ENCODE measurements around the gene NTN1. TPM values are rescaled to one million over a fixed set of nuclear protein-coding genes. Genes with fewer than 3 reads are reported as not detected.

The NTN1 gene
- total RNA-seq, 3 donors from 2014 or later (not counting 1 experiment from before 2014, with no cell fraction given), result 0.12 to 0.15 (median 0.14) TPM

DNA sequence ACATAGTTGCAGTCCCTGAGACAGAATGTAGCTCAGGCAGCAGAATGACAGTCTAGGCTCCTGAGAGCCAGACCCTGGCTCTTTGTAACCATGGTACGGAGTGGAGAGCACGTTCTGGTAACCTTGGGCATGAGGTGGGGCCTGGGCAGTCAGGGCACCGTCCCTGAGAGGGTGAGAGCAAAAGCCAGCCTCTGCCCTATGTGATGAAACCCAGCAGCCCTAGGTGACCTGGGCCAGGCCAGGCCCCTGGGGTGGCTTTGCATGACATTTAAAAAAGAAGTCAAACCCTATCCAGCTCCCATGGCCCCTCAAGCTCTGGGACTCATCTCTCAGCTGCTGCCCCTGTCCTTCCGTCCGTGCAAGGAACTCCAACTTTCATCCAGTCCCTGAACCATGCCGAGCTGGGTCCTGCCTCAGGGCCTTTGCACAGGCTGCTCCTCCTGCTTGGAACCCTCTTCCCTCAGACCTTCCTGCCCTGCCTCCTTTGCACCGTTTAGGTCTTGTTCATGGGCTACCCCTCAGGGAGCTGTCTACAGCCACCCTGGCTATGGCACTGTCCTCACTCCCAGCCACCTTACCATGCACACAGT, 188.6 kb downstream of the NTN1 start:
- Mint-ChIP-seq H3K36me3 (no peaks in the 10 kb centered on the region), H3K4me3 (no peak overlapping the region), H3K9me3 (no peaks in the 10 kb centered on the region), H3K27ac (no peak overlapping the region), H3K4me1 (no peaks in the 10 kb centered on the region), H3K27me3 (ENCODE audit: low read depth in 2 of 2) (peaks cover 5 to 10% of the 10 kb centered on the region in 2 donors)
- Histone ChIP-seq H3K27me3 (ENCODE audit: control insufficient read depth, insufficient read depth, low read length) (no peaks in the 10 kb centered on the region), H3K4me3 (ENCODE audit: low read length) (no peak overlapping the region), H3K4me1 (ENCODE audit: control insufficient read depth, insufficient read depth, low read length) (peaks cover 4% of the 10 kb centered on the region), H3K27ac (ENCODE audit: low read length) (no peak overlapping the region), H3K9me3 (ENCODE audit: control insufficient read depth, insufficient read depth, low read length) (no peaks in the 10 kb centered on the region), H3K36me3 (ENCODE audit: control insufficient read depth, insufficient read depth, low read length) (no peaks in the 10 kb centered on the region)
- 80% methylated on average over 7 of the region's 7 CpGs for WGBS (ENCODE audit: insufficient coverage)
- ATAC-seq (no peak), DNase-seq (no peak)
- intact Hi-C loops (cut with micrococcal nuclease), result no loop called here
- TF ChIP-seq, protein P1, sequence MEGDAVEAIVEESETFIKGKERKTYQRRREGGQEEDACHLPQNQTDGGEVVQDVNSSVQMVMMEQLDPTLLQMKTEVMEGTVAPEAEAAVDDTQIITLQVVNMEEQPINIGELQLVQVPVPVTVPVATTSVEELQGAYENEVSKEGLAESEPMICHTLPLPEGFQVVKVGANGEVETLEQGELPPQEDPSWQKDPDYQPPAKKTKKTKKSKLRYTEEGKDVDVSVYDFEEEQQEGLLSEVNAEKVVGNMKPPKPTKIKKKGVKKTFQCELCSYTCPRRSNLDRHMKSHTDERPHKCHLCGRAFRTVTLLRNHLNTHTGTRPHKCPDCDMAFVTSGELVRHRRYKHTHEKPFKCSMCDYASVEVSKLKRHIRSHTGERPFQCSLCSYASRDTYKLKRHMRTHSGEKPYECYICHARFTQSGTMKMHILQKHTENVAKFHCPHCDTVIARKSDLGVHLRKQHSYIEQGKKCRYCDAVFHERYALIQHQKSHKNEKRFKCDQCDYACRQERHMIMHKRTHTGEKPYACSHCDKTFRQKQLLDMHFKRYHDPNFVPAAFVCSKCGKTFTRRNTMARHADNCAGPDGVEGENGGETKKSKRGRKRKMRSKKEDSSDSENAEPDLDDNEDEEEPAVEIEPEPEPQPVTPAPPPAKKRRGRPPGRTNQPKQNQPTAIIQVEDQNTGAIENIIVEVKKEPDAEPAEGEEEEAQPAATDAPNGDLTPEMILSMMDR (IDR thresholded peaks at IDR 0.05), result no peak

- Mint-ChIP-seq H3K4me3 (no peak overlapping the region), H3K36me3 (peaks cover 13% of the 10 kb centered on the region), H3K27me3 (ENCODE audit: low read depth in 2 of 2) (peaks cover 7 to 19% of the 10 kb centered on the region in 2 donors), H3K9me3 (peaks cover 9 to 12% of the 10 kb centered on the region in 2 donors), H3K27ac (no peak overlapping the region), H3K4me1 (no peaks in the 10 kb centered on the region)
- WGBS (ENCODE audit: insufficient coverage), result 80% methylated on average over 13 of the region's 13 CpGs
- TF ChIP-seq, protein P1 (IDR thresholded peaks at IDR 0.05), result no peak
- no peak for ATAC-seq
- H3K36me3 ChIP-seq (ENCODE audit: control insufficient read depth, insufficient read depth, low read length), result no peaks in the 10 kb centered on the region
- H3K27ac ChIP-seq (ENCODE audit: low read length), result no peak overlapping the region
- intact Hi-C loops (cut with micrococcal nuclease), result no loop called here
- no peaks in the 10 kb centered on the region for H3K4me1 ChIP-seq (ENCODE audit: control insufficient read depth, insufficient read depth, low read length)
- H3K4me3 ChIP-seq (ENCODE audit: low read length), result no peak overlapping the region
- no peak for DNase-seq
- H3K27me3 ChIP-seq (ENCODE audit: control insufficient read depth, insufficient read depth, low read length), result no peaks in the 10 kb centered on the region
- no peaks in the 10 kb centered on the region for H3K9me3 ChIP-seq (ENCODE audit: control insufficient read depth, insufficient read depth, low read length)
These were observed 189.9 kb downstream of the NTN1 start for GRCh38 chr17:9211133-9211765.

DNA sequence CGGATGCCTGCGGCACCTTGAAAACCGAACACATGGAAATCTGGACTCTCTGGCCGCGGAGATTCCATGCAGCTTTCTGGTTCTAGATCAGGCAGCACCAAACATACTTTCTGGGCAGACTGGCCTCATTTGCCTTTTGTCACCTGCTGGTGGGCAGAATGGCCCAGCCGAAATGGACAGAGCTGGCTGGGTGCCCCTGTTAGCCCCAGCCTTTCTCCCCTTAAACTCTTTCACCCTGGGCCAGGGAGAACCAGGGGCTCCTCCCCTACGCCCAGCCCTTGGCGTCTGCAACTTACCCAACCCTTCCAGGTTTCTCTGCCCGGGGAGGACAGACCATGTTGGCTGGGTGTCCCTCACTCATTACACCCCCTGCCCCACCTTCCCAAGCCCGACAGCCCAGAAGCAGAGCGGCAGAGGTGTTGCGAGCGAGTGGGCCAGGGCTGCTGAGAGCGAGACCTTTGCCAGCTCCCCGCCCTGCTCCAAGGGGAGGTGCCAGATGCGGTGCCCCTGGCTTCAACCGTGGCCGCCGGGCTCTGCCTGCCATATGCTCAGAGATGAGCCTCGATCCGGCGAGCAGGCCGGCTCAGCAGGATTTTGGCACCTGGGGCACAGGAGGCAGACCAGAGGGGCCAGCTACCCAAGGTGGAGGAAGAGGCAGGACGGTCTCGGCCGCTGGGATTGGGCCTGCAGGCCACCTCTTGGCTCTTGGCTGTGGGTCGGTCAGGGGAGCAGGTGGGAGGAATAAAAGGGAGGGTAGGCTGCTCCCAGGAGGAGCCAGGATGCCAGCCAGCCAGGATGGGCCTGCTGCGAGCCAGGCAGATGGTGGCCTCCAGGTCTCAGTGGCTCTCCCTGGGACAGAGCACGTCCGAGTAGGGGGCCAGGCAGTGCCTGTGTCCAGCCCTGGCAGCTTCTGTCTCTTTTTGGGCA, 191.3 kb downstream of the NTN1 start:
- H3K4me3 ChIP-seq (ENCODE audit: low read length), result no peak overlapping the region
- intact Hi-C loops (cut with micrococcal nuclease), result no loop called here
- Mint-ChIP-seq H3K4me3 (no peak overlapping the region), H3K4me1 (no peaks in the 10 kb centered on the region), H3K27ac (no peak overlapping the region), H3K27me3 (ENCODE audit: low read depth in 2 of 2) (peaks cover 6 to 12% of the 10 kb centered on the region in 2 donors), H3K36me3 (peaks cover 16% of the 10 kb centered on the region), H3K9me3 (peaks cover 9 to 13% of the 10 kb centered on the region in 2 donors)
- ATAC-seq, result no peak
- TF ChIP-seq, protein P1 (IDR thresholded peaks at IDR 0.05), result no peak
- H3K27me3 ChIP-seq (ENCODE audit: control insufficient read depth, insufficient read depth, low read length), result no peaks in the 10 kb centered on the region
- 93% methylated on average over 30 of the region's 30 CpGs for WGBS (ENCODE audit: insufficient coverage)
- no peaks in the 10 kb centered on the region for H3K9me3 ChIP-seq (ENCODE audit: control insufficient read depth, insufficient read depth, low read length)
- H3K27ac ChIP-seq (ENCODE audit: low read length), result no peak overlapping the region
- no peaks in the 10 kb centered on the region for H3K4me1 ChIP-seq (ENCODE audit: control insufficient read depth, insufficient read depth, low read length)
- DNase-seq, result no peak
- no peaks in the 10 kb centered on the region for H3K36me3 ChIP-seq (ENCODE audit: control insufficient read depth, insufficient read depth, low read length)

Data from natural killer cell (primary cell).